ENCODE data around the gene RNU7-1. TPM values are rescaled to one million over a fixed set of nuclear protein-coding genes. Genes with fewer than 3 reads are reported as not detected.

Gene RNU7-1
- total RNA-seq, 2 experiments from 2014 or later, result not detected

- DNase-seq, result peak; percentile 91
- no peaks in the 10 kb centered on the region for H3K27me3 Mint-ChIP-seq
- CTCF ChIA-PET, result interaction anchor here (0.6 to 13.3 kb wide), 16 partner anchors 9 to 144 kb away, joined by 3 to 388 read pairs (median 4); partner anchors contain the start of genes C12orf57, C1RL, LPCAT3 and PTPN6
- no peak overlapping the region for H3K4me3 Mint-ChIP-seq
- H3K27ac Mint-ChIP-seq, result peak overlapping the region; percentile 85
- peaks cover 68% of the 10 kb centered on the region for H3K4me1 Mint-ChIP-seq
- POLR2A ChIA-PET, result interaction anchor here (3.4 kb wide), 1 partner anchor 21 kb away, joined by 27 read pairs; the partner anchor contains the start of genes C12orf57 and RNU7-1
- H3K9me3 Mint-ChIP-seq, result no peaks in the 10 kb centered on the region
- peaks cover 60% of the 10 kb centered on the region for H3K36me3 Mint-ChIP-seq (ENCODE audit: low read depth)
Observed at GRCh38 chr12:6965026-6965661, 21.5 kb downstream of the RNU7-1 start.

GRCh38 chr12:6965714-6966113 is 22.1 kb downstream of the RNU7-1 start:
- no peak overlapping the region for H3K4me3 Mint-ChIP-seq
- ChIA-PET POLR2A (interaction anchor here (3.4 kb wide), 1 partner anchor 21 kb away, joined by 27 read pairs; the partner anchor contains the start of genes C12orf57 and RNU7-1), CTCF (interaction anchor here (0.9 to 13.3 kb wide), 7 partner anchors 9 to 93 kb away, joined by 3 to 388 read pairs (median 5); partner anchors contain the start of genes C12orf57, PTPN6, RNU7-1 and SPSB2)
- no peaks in the 10 kb centered on the region for H3K9me3 Mint-ChIP-seq
- H3K4me1 Mint-ChIP-seq, result peaks cover 63% of the 10 kb centered on the region
- H3K27ac Mint-ChIP-seq, result peak overlapping the region; percentile 85
- H3K36me3 Mint-ChIP-seq (ENCODE audit: low read depth), result peaks cover 55% of the 10 kb centered on the region
- no peak for DNase-seq
- H3K27me3 Mint-ChIP-seq, result no peaks in the 10 kb centered on the region

GRCh38 chr12:6966351-6966750 is 22.7 kb downstream of the RNU7-1 start:
- no peak for DNase-seq
- H3K4me3 Mint-ChIP-seq, result no peak overlapping the region
- no peaks in the 10 kb centered on the region for H3K27me3 Mint-ChIP-seq
- CTCF ChIA-PET, result interaction anchor here (0.9 to 13.3 kb wide), 4 partner anchors 10 to 94 kb away, joined by 4 to 388 read pairs (median 6); partner anchors contain the start of genes C12orf57, PTPN6, RNU7-1 and SPSB2
- no peak overlapping the region for H3K27ac Mint-ChIP-seq
- peaks cover 52% of the 10 kb centered on the region for H3K36me3 Mint-ChIP-seq (ENCODE audit: low read depth)
- H3K4me1 Mint-ChIP-seq, result peaks cover 59% of the 10 kb centered on the region
- H3K9me3 Mint-ChIP-seq, result no peaks in the 10 kb centered on the region
- POLR2A ChIA-PET, result interaction anchor here (3.4 kb wide), 1 partner anchor 22 kb away, joined by 27 read pairs; the partner anchor contains the start of genes C12orf57 and RNU7-1

- POLR2A ChIA-PET, result no interaction called here
- H3K27me3 Mint-ChIP-seq, result no peaks in the 10 kb centered on the region
- peaks cover 48% of the 10 kb centered on the region for H3K36me3 Mint-ChIP-seq (ENCODE audit: low read depth)
- H3K4me3 Mint-ChIP-seq, result no peak overlapping the region
- H3K9me3 Mint-ChIP-seq, result no peaks in the 10 kb centered on the region
- peaks cover 59% of the 10 kb centered on the region for H3K4me1 Mint-ChIP-seq
- CTCF ChIA-PET, result interaction anchor here (1.1 to 2.9 kb wide), 5 partner anchors 17 to 141 kb away, joined by 3 to 17 read pairs (median 5); partner anchors contain the start of gene PTPN6
- no peak overlapping the region for H3K27ac Mint-ChIP-seq
- no peak for DNase-seq
Observed at GRCh38 chr12:6967651-6968100, 24.1 kb downstream of the RNU7-1 start.

GRCh38 chr12:6968426-6968825 is 24.8 kb downstream of the RNU7-1 start:
- DNase-seq, result no peak
- Mint-ChIP-seq H3K9me3 (no peaks in the 10 kb centered on the region), H3K4me3 (peak overlapping the region; percentile 100), H3K36me3 (ENCODE audit: low read depth) (peaks cover 48% of the 10 kb centered on the region), H3K4me1 (peaks cover 60% of the 10 kb centered on the region), H3K27ac (peak overlapping the region; percentile 100), H3K27me3 (no peaks in the 10 kb centered on the region)
- ChIA-PET CTCF (interaction anchor here (0.6 to 2.9 kb wide), 9 partner anchors 14 to 141 kb away, joined by 3 to 17 read pairs (median 5); partner anchors contain the start of genes C1RL, PTPN6 and SPSB2), POLR2A (no interaction called here)

- POLR2A ChIA-PET, result no interaction called here
- H3K36me3 Mint-ChIP-seq (ENCODE audit: low read depth), result peaks cover 55% of the 10 kb centered on the region
- peak; percentile 31 for DNase-seq
- H3K27me3 Mint-ChIP-seq, result no peaks in the 10 kb centered on the region
- H3K27ac Mint-ChIP-seq, result peak overlapping the region; percentile 100
- H3K4me3 Mint-ChIP-seq, result peak overlapping the region; percentile 100
- H3K4me1 Mint-ChIP-seq, result peaks cover 52% of the 10 kb centered on the region
- H3K9me3 Mint-ChIP-seq, result no peaks in the 10 kb centered on the region
- CTCF ChIA-PET, result interaction anchor here (1.0 to 2.9 kb wide), 3 partner anchors 9 to 19 kb away, joined by 3 to 17 read pairs (median 4); partner anchors contain the start of gene PTPN6
Observed at GRCh38 chr12:6970096-6970527, 26.5 kb downstream of the RNU7-1 start.

GRCh38 chr12:6974180-6974579 is 30.6 kb downstream of the RNU7-1 start:
- ChIA-PET CTCF (interaction anchor here (0.6 to 2.0 kb wide), 7 partner anchors 9 to 105 kb away, joined by 3 to 8 read pairs (median 4); partner anchors contain the start of gene C12orf57), POLR2A (no interaction called here)
- no peak overlapping the region for H3K27ac Mint-ChIP-seq
- no peaks in the 10 kb centered on the region for H3K9me3 Mint-ChIP-seq
- H3K4me3 Mint-ChIP-seq, result no peak overlapping the region
- no peaks in the 10 kb centered on the region for H3K27me3 Mint-ChIP-seq
- DNase-seq, result no peak
- H3K4me1 Mint-ChIP-seq, result peaks cover 37% of the 10 kb centered on the region
- peaks cover 50% of the 10 kb centered on the region for H3K36me3 Mint-ChIP-seq (ENCODE audit: low read depth)

- Mint-ChIP-seq H3K36me3 (ENCODE audit: low read depth) (peaks cover 47% of the 10 kb centered on the region), H3K4me1 (peaks cover 32% of the 10 kb centered on the region), H3K9me3 (no peaks in the 10 kb centered on the region), H3K27me3 (no peaks in the 10 kb centered on the region), H3K4me3 (no peak overlapping the region), H3K27ac (no peak overlapping the region)
- DNase-seq, result no peak
- ChIA-PET CTCF (interaction anchor here (0.9 to 2.0 kb wide), 10 partner anchors 10 to 138 kb away, joined by 3 to 8 read pairs (median 4); partner anchors contain the start of gene C12orf57), POLR2A (interaction anchor here (0.6 to 1.0 kb wide), 2 partner anchors 32 to 136 kb away, joined by 3 to 7 read pairs; partner anchors contain the start of genes C12orf57 and RNU7-1)
Observed at GRCh38 chr12:6975297-6976032, 31.8 kb downstream of the RNU7-1 start.

GRCh38 chr12:6977653-6978052 is 34.0 kb downstream of the RNU7-1 start:
- no peak overlapping the region for H3K27ac Mint-ChIP-seq
- no peaks in the 10 kb centered on the region for H3K27me3 Mint-ChIP-seq
- no peaks in the 10 kb centered on the region for H3K9me3 Mint-ChIP-seq
- ChIA-PET POLR2A (no interaction called here), CTCF (interaction anchor here (0.6 to 1.6 kb wide), 6 partner anchors 17 to 644 kb away, joined by 3 to 5 read pairs (median 3); no protein-coding TSS in a partner anchor)
- H3K36me3 Mint-ChIP-seq (ENCODE audit: low read depth), result peaks cover 45% of the 10 kb centered on the region
- peaks cover 18% of the 10 kb centered on the region for H3K4me1 Mint-ChIP-seq
- no peak for DNase-seq
- H3K4me3 Mint-ChIP-seq, result no peak overlapping the region

- CTCF ChIA-PET, result interaction anchor here (0.6 to 1.6 kb wide), 5 partner anchors 18 to 645 kb away, joined by 3 to 5 read pairs (median 3); no protein-coding TSS in a partner anchor
- Mint-ChIP-seq H3K4me1 (peaks cover 15% of the 10 kb centered on the region), H3K4me3 (no peak overlapping the region)
Observed at GRCh38 chr12:6978188-6978587, 34.6 kb downstream of the RNU7-1 start.

GRCh38 chr12:6978611-6979011 is 35.0 kb downstream of the RNU7-1 start:
- Mint-ChIP-seq H3K27ac (no peak overlapping the region), H3K27me3 (no peaks in the 10 kb centered on the region), H3K36me3 (ENCODE audit: low read depth) (peaks cover 49% of the 10 kb centered on the region), H3K4me1 (peaks cover 13% of the 10 kb centered on the region), H3K4me3 (no peak overlapping the region), H3K9me3 (no peaks in the 10 kb centered on the region)
- ChIA-PET POLR2A (no interaction called here), CTCF (interaction anchor here (1.2 kb wide), 1 partner anchor 27 kb away, joined by 3 read pairs; no protein-coding TSS in a partner anchor)
- no peak for DNase-seq

More at GRCh38 chr12:6978188-6978587, 34.6 kb downstream of the RNU7-1 start:
- Mint-ChIP-seq H3K9me3 (no peaks in the 10 kb centered on the region), H3K36me3 (ENCODE audit: low read depth) (peaks cover 46% of the 10 kb centered on the region), H3K27ac (no peak overlapping the region), H3K27me3 (no peaks in the 10 kb centered on the region)
- POLR2A ChIA-PET, result no interaction called here
- DNase-seq, result no peak

- H3K27me3 Mint-ChIP-seq, result no peaks in the 10 kb centered on the region
- H3K27ac Mint-ChIP-seq, result no peak overlapping the region
- no peak for DNase-seq
- H3K36me3 Mint-ChIP-seq (ENCODE audit: low read depth), result peaks cover 45% of the 10 kb centered on the region
- H3K4me3 Mint-ChIP-seq, result no peak overlapping the region
- H3K4me1 Mint-ChIP-seq, result peaks cover 9% of the 10 kb centered on the region
- CTCF ChIA-PET, result no interaction called here
- H3K9me3 Mint-ChIP-seq, result no peaks in the 10 kb centered on the region
- POLR2A ChIA-PET, result no interaction called here
Observed at GRCh38 chr12:6979021-6979420, 35.4 kb downstream of the RNU7-1 start.

All from activated CD4-positive, alpha-beta T cell treated with anti-CD3 and anti-CD28 coated beads, Interleukin-2, amount 10 ng/mL, durations not matched to agents 7 days and 5 days (primary cell).